CD4-positive, alpha-beta T cell treated with Interleukin-1 beta for 1 hour (primary cell): ENCODE measurements around the gene MYOC.
"Not testable (repeated sequence)": the region's sequence is repeated elsewhere in the genome, so short reads cannot be mapped to it uniquely, and the experiment has no call there.

ENCODE experiments used
- DNase-seq, 2 donors: peaks; one replicate each; pipeline ENCODE4 v3.0.0-alpha.2; 2020 to 2022

Gene MYOC

DNA sequence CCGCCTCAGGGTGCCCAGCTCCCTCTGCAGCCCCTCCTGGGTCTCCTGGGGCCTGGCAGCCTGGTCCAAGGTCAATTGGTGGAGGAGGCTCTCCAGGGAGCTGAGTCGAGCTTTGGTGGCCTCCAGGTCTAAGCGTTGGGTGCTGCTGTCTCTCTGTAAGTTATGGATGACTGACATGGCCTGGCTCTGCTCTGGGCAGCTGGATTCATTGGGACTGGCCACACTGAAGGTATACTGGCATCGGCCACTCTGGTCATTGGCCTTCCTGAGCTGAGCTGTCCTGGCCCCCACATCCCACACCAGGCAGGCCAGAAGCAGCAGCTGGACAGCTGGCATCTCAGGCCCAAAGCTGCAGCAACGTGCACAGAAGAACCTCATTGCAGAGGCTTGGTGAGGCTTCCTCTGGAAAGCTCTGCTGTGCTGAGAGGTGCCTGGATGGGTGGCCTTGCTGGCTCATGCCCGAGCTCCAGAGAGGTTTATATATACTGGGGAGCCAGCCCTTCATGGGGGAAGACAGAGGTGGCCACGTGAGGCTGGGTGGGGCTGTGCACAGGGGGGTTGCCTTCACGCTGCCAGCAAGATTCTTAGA lies at the start of gene MYOC:
TSS of gene MYOC (minus strand) at position 455 of the 589 bp plus-strand sequence. CDS start at position 378, 77 bp downstream.
- DNase-seq: no peak

DNA sequence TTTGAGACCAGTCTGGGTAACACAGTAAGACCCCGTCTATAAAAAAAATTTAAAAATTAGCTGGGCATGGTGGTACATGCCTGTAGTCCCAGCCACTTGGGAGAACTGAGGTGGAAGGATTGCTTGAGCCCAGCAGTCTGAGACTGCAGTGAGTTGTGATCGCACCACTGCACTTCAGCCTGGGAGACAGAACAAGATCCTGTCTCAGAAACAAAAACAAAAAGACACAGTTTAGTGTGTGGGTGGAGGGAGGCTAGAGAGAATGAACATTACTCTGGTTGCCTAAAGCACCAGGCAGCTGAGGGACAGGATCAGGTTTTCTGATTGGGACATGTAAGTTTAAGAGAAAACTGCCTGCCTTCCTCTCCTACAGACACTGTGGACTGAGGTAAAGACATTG lies 47.0 kb upstream of the MYOC start:
- DNase-seq: no peak

DNA sequence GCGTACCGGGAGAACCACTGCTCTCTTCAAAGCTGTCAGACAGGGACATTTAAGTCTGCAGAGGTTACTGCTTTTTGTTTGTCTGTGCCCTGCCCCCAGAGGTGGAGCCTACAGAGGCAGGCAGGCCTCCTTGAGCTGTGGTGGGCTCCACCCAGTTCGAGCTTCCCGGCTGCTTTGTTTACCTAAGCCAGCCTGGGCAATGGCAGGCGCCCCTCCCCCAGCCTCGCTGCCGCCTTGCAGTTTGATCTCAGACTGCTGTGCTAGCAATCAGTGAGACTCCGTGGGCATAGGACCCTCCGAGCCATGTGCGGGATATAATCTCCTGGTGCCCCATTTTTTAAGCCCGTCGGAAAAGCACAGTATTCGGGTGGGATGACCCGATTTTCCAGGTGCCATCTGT lies 43.3 kb upstream of the MYOC start:
- not testable (repeated sequence) for DNase-seq

DNA sequence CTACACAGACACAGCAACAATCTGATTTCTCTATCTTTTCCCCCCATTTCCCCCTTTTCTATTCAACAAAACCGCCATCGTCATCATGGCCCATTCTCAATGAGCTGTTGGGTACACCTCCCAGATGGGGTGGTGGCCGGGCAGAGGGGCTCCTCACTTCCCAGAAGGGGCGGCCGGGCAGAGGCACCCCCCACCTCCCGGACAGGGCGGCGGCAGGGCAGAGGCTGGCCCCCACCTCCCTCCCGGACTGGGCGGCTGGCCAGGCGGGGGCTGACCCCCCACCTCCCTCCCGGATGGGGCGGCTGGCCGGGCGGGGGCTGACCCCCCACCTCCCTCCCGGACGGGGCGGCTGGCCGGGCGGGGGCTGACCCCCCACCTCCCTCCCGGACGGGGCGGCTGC lies 41.1 kb upstream of the MYOC start:
- not testable (repeated sequence) for DNase-seq

DNA sequence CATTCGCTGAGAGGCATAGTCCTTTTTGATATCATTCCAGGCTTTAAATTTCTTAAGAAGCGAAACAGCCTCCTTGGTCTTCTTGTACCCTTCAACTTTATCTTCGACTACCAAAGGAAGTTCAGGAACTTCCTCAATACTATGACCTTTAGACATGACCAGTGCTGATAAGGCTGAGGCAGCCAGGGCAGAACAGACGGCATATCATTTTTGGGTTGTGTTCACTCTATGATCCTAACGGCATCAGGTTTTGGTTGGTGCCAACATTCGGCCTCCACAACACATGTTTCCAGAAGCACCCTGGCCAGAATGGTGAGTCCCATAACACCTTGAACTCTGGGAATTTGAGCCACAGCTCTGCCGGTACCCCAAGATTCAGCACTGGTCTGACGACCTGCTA lies 31.4 kb upstream of the MYOC start:
- DNase-seq: no peak

DNA sequence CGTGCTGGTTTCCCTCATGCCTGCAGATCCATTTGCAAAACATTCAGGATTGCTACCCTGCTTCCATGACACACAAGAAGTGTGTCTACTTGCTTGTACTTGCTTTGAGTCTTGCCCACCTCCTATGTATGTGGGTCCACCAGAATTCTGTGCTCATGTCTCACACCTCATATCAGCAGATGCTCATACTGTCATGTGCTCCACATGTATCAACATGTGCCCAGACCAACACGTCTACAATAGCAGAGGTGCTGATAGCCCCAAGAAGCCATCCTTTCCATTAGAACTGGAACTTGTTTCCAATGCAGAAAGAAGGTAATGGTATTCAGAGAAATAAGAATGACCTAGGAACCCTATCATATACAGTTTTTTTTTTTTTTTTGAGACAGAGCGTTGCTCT lies 27.9 kb upstream of the MYOC start:
- no peak for DNase-seq

DNA sequence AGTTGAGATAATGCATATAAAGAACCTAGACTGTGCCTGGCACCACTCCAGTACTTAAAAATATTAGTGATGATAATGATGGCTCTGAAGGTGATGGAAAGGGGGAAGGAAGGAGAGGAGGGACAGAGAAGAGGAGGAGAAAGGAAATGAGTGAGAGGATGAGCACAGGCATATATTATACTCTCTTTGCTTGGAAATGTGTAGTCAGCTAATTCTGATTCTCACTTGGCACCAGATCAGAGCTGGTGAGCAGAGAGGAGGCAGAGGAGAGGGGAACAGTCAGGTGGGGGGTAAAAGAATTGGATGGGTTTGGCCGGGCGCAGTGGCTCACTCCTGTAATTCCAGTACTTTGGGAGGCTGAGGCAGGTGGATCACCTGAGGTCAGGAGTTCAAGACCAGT lies 24.3 kb upstream of the MYOC start:
- DNase-seq: no peak

DNA sequence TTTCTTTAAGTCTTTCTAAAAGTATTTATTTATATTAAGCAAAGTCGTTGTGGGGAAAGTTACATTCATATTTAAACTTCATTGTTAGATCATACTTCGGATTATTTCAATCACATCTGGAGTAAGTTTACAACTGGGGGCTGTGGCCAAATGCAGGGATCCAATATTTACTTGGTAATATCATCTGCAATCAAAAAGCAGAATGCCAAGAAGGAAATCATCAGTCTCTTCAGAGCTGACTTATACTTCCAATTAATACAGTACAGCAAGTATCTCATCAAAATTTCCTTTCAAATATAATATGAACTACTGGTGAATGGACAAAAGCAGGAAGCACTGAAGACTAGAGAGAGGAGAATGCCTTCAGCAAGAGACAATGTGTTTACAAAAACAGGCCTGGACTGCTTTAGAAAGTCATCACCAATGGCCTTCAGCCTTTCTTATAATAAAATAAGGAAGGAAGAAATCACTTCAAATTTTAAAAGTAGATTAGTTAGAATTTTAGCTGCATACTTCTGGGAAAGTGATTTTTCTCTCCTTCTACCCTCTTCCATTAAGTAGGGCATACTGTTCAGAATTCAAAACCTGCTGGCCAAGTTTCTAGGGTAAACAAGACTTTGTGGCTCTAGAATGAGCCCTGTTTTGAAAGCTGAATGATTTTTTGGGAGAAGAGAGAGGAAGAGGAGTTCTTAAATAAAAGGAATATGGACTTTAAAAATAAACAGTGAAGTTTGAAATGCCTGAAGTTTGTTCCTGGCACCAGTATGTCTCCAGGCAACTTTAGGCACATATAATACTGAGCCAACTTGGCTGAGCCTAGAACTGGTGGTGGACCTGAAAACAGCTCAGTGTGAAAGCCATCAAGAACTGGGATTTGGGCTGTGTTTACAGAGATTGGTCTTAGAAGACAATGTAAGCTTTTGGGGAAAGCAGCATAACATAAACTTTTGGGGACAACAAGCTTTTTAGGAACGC lies 22.2 kb upstream of the MYOC start:
- no peak for DNase-seq

DNA sequence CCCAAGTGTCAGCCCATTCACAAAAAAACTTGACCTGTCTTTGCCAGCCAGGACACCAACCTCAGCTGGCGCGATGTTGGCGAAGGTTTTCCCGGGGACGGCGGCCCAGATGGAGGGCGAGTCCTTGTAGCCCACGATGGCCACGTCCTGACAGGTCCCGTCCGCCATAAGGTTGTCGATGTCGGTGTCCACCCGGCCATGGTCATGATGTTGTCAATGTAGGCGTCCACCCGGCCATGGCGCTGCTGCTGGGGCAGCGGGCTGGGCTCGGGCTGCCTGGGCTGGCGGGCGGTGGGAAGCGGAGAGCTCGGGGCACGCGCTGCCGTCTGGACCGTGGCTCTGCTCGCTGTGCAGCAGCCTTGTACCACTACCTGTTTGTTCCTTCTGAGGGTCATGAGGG lies 18.3 kb upstream of the MYOC start:
- no peak for DNase-seq

DNA sequence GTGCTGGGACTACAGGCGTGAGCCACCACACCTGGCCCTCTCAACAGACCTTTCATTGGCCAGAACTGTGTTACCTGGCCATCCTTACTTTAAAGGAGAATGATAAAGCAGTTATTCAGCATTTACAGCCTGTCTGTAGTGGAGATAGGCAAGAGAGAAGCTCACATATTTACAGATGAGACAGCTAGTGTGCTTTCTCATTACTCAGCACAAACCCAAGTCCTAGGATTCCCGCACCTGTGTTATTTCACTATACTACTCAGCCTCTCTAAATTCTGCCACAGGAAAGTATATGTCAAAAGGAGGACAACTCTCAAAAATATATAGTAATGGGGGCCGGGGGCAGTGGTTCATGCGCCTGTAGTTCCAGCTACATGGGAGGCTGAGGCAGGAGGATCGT lies 15.9 kb upstream of the MYOC start:
- no peak for DNase-seq

DNA sequence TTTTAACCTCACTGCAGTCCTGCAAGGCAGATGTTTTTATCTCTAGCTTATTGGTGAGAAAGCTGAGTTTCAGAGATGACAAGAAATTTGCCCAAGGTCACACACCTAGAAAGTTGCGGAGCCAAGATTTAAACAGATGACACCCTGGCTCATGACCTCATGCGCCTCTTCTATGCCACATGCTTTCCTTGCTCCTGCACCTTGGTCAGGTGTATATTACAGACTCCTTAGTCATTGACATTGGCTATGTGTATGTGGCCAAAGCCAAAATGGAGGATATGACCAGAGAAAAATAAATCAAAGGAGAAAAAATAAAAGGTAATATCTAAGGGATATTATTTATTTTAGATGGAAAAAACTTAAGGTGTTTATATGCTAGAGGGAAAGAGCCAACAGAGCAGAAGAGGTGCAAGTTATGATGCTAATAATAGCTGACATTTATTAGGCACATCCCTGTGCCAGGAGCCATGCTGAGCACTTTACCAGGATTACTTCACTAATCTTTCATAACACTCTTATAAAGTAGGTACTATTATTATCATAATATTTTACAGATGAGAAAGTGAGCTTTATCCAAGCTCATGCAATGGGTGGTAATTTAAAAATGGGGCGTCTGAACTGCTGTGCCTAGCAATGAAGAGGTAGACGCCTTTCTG lies 13.8 kb upstream of the MYOC start:
- no peak for DNase-seq

DNA sequence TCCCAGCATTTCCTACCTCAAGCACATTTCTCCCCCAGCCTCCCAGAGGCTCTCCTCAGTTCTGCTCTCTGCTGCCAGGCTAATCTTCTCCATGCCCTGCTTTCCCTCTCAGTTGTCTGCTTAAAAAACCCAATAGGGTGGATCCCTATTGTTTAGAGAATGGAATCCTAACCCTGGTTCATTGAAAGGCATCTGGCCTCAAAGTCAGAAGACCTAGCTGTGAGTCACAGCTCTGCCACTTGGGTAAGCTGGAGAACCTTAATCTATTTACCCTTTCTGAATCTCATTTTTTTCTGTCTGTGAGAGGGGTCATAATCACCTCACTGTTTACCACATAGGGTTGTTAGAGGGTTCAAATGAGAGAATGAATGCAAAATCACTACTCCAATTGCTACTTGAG lies 12.5 kb upstream of the MYOC start:
- DNase-seq: no peak

DNA sequence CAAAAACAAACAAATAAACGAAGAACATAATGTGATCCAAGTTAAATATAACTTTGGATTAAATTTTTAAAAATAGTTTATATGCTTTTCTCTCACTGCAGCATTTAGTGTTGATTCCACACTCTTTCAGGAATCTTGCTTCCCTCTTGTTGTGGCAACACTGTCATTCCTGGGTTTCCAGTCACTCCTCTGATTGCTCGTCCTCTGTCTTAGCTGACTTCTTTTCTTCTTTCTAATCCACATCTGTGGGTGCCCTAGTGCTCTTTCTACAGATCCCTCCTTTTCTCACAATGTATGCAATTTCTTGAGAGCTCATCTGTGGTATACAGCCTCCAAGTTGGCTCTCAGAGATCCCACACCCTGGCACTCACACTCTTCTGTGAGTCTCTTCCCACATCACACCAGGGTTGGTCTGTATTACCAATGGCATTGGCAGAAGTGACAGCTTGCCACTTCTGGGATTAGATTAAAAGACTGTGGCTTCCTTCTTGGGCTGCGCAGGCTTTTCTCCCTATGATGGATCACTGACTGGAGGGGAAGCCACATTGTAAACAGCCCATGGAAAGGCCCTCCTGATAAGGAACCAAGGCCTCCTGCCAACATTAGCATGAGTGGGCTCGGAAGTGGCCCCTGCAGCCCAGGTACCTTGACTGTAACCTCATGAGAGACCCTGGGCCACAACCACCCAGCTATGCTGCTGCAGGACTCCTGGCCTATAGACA lies 11.5 kb upstream of the MYOC start:
- DNase-seq: no peak

DNA sequence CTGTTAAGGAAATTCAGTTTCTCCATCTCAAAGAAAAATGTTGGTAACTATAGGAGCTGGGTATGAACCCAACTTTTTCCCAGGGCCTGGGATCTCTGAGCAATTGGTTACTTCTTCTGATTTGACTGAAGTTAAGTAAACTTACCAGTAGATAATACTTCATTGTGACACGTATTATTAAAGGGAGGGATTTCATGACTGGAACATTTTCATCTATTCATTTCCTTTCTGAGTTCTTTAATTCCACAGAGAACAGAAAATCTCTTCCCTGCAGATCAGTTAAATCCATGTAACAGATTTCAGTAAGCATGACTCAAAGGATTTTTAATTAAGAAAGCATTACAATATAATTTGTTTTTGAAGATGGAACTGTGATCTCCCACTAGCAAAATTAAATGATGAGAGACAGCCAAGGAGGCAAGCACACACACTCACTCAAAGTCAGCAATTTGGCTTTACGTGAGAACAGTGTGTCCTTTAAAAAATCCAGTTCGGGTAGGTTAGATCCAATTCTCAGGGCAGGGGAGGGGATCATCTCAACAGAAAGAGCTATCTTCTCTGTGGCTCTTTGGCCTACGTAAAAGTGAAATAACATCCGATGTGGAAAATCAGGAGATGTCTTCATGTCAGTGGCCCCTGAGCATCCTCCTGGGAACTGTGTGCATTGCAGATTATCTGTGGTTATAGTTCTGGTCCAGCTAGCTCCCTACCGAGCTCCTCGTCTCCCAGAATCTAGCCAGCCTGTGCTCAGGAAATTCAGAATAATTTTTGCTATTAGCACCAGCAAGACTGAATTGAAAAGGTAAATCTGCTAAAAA lies 10.8 kb upstream of the MYOC start:
- no peak for DNase-seq

DNA sequence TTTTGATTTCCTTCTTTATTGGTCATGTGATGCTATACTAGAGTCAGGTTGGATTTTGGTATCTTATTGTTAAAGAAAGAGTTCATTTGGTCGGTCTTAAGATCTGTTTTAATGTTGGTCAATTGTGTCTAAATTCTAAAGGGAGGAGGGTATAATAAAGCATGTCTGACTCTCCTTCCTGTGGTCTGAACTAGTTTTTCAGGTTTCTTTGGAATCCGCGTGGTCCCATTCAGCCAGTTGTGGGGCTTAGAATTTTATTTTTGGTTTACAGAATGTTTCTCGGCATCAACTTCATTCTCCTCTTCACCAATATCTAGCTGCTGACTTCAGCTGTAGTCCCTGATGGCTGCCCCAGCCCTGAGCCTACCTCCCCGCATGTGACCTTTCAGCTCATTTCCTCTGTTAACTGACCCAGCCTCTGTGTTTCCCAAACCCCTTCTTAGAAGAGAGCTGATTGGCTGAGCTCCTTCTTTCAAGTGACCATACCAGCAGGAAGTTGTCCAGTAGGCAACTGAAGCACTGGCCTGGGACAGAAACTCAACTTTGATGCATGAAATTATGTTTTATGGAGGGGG lies 8.7 kb upstream of the MYOC start:
- no peak for DNase-seq

DNA sequence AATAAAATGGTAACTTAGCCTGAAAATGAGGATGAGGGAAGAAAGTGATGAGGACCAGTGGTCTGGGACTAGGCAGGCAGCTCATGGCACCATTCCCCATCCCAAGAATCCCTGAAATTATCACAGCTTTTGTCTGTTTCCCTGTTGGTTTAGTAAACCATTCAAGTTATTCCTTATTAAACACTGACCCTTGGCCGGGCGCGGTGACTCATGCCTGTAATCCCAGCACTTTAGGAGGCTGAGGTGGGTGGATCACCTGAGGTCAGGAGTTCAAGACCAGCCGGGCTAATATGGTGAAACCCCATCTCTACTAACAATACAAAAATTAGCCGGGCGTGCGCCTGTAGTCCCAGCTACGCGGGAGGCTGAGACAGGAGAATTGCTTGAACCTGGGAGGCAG lies 3.7 kb upstream of the MYOC start:
- DNase-seq: not testable (repeated sequence)

DNA sequence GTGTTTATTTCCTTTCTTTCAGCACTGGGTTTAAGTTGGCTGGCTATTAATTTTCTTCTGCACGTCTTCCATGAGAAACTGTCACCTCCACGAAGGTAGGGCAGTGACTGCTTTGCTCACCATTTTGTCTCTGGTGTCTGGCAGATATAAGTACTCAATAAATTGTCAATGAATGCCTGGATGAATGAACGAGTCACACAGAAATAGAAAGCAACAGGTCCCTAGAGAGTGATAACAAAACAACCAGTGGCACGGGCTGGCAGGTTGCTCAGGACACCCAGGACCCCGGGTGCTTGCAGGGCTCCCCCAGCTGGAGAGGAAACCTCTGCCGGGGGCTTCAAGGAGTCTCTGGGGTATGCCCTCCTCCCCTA lies 3.2 kb upstream of the MYOC start:
- DNase-seq: no peak

DNA sequence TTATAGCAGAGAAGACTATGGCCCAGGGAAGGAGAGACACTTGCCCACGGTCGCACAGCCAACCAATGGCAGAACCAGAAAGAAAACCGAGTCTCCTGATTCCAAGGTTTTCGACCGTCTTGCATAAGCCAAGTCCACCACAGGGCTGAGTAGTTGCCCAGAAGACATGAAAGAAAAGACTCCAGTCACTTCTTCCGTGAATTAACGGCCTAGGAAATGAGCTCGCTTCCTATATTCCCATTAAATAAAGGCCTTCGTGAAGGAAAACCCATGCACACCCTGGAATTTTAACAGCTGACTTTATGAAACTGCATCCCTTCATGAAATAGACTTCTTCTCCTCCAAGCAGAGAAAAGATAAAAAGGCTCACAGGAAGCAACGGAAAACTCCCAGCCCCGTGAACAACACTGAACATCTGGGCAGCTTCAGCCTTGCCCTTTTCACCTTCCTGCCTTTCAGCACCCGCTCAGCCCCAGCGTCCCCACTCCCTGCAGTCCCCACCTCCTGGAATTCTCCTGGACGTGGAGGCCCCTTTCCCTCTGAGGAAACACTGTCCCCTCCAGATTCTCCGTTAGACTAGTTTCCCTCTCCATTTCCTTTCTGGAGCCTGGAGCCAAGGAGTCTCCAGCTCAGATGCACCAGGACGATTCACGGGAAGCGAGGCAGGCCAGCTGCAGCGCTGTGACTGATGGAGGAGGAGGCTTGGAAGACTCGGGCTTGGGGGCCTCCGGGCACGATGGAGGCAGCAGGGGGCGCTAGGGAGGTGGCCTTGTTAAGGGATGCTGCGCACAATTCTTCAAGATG lies 2.7 kb upstream of the MYOC start:
- DNase-seq: peak; percentile 36 to 56

DNA sequence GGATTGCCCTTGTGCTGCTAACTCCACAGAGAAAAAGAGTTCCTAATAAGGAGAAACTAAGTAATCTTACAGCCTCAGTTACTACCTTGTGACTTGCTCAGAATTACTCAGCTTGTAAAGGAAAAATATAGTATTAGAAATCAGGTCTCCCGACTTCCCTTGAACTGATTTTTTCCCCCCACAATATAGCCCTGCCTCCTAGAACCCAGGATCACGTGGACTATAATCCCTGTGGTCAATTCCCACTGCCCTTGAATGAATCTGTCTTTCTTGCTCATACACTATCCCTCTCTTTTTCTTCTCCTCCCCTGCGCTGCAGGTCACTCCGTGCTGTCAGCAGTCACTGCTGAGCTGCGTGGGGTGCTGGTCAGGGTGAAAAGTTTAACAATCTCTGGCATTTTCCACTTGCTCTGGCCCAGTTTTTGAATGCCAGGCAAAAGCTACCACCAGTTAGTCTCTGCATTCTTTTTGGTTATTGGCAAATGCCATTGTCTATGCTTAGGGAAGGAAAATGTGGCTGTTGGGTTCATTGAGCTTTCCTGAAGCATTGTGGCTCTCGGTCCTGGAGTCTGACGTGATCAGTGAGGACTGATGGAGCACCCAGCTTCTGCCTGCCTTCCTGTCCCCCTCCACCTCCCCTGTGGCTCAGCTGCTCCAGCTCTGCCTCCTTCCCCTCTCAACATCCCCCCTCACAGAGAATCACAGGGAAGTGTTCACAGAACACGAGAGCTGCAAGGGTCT lies 1.9 kb upstream of the MYOC start:
- no peak for DNase-seq

DNA sequence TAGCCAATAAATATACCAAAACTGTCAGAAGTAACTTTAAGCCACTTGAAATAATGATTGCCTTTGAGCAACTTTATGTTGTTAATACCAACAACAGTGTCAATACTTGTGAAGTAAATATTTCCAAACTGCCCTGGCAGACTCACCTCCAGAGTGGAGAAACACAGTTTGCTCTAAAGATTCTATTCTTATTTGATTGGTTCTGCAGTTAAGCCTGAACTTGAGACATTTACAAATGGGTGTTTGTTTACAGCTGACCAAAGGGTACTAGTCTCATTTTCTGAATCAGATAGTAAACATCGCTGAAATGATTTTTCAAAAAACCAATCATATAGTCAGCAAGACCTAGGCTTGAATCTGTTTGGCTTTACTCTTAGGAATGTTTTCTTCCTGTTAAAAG lies 1.3 kb upstream of the MYOC start:
- no peak for DNase-seq

DNA sequence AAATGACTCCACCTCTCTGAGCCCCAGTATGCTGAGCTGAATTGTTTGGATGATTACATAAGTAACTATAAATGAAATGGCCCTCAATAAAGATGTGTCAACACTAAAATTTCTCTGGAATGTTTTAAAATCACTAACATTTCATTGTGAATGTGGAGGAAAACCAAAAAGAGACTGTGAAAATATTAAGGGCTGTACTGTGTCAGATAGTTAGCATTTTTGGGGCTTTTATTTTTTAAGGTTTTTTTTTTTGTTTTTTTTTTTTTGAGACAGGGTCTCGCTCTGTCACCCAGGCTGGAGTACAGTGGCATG lies 6.3 kb downstream of the MYOC start:
- DNase-seq: no peak
